Dendritic cell treated with granulocyte-macrophage colony-stimulating factor and Interleukin-4, amounts not matched to agents 40 ng/mL and 50 ng/mL, for 4 days (primary cell): Measurements from ENCODE around the gene CX3CR1.

Experiments
- H3K27ac Mint-ChIP-seq: one replicate; pipeline ENCODE4 v1.8.0; 2022; ENCODE audit warnings: mild to moderate bottlenecking, mixed read lengths
- H3K27me3 Mint-ChIP-seq: one replicate; pipeline ENCODE4 v1.8.0; 2022; ENCODE audit warnings: mild to moderate bottlenecking, mixed read lengths
- H3K36me3 Mint-ChIP-seq: one replicate; pipeline ENCODE4 v1.8.0; 2022; ENCODE audit warnings: low read depth, mixed read lengths
- H3K4me1 Mint-ChIP-seq: one replicate; pipeline ENCODE4 v1.8.0; 2022; ENCODE audit warnings: low read depth, mixed read lengths
- H3K4me3 Mint-ChIP-seq: one replicate; pipeline ENCODE4 v1.8.0; 2022; ENCODE audit warnings: mild to moderate bottlenecking, moderate library complexity, mixed read lengths
- H3K9me3 Mint-ChIP-seq: one replicate; pipeline ENCODE4 v1.8.0; 2022; ENCODE audit warnings: mixed read lengths
- intact Hi-C: fragments of 100-400 bp; cut with micrococcal nuclease; formaldehyde crosslinking; loops from one replicate; pipeline ENCODE4 v1.15.0; 2022

The CX3CR1 gene

GRCh38 chr3:39216176-39216790 lies 63.6 kb downstream of the CX3CR1 start:
- Mint-ChIP-seq H3K36me3 (no peaks in the 10 kb centered on the region), H3K27ac (peak overlapping the region; percentile 85), H3K4me3 (peak overlapping the region; percentile 10), H3K27me3 (peaks cover 2% of the 10 kb centered on the region), H3K4me1 (peaks cover 69% of the 10 kb centered on the region), H3K9me3 (no peaks in the 10 kb centered on the region)
- intact Hi-C loops: loop anchor here (5.0 kb wide), 1 partner anchor 46 kb away; no protein-coding TSS in a partner anchor

- intact Hi-C loops: no loop called here
- Mint-ChIP-seq H3K4me1 (peaks cover 64% of the 10 kb centered on the region), H3K27ac (peak overlapping the region; percentile 49), H3K9me3 (no peaks in the 10 kb centered on the region), H3K36me3 (no peaks in the 10 kb centered on the region), H3K4me3 (no peak overlapping the region), H3K27me3 (peaks cover 2% of the 10 kb centered on the region)
These were observed 66.2 kb downstream of the CX3CR1 start for GRCh38 chr3:39213613-39214012.
